HCT116 (cell line): ENCODE results near the gene HCFC1.
"Not testable (repeated sequence)": the region's sequence is repeated elsewhere in the genome, so short reads cannot be mapped to it uniquely, and the experiment has no call there.

Source experiments
- CBX3 ChIP-seq: IDR thresholded peaks from 2 replicates; pipeline ENCODE4 v1.6.1; 2012; ENCODE audit warnings: low read depth
- CEBPB ChIP-seq: IDR thresholded peaks from 2 replicates; pipeline ENCODE4 v1.6.1; 2012; ENCODE audit warnings: low read depth
- POLR2A ChIP-seq: IDR thresholded peaks from 2 replicates; pipeline ENCODE4 v1.7.0; 2011; ENCODE audit warnings: borderline replicate concordance; ENCODE audit not compliant: insufficient read depth, insufficient read length; ENCODE audit errors: extremely low read depth
- POLR2AphosphoS5 ChIP-seq: IDR thresholded peaks from 2 replicates; pipeline ENCODE4 v1.6.1; 2011; ENCODE audit warnings: mild to moderate bottlenecking, low read depth, low read length, moderate library complexity
- SIN3A ChIP-seq: IDR thresholded peaks from 2 replicates; pipeline ENCODE4 v1.6.1; 2012; ENCODE audit warnings: low read depth
- ZBTB33 ChIP-seq: IDR thresholded peaks from 2 replicates; pipeline ENCODE4 v1.6.1; 2011; ENCODE audit warnings: mild to moderate bottlenecking, low read length, moderate library complexity; ENCODE audit not compliant: insufficient replicate concordance; ENCODE audit errors: extremely low read depth
- TF ChIP-seq, protein P1 (sequence below), 3 experiments: fragments of 200-600 bp in 1 of 3; sonication (generic) in 1 of 3; IDR thresholded peaks in 2 of 3; conservative IDR thresholded peaks in 1 of 3; 2 replicates each; pipeline ENCODE4 v1.5.1; 2012 to 2017; ENCODE audit warnings: low read depth in 2 of 3, low read length in 2 of 3, antibody characterized with exemption in 1 of 3, borderline replicate concordance in 1 of 3, control low read depth in 1 of 3, mild to moderate bottlenecking in 1 of 3, mixed read lengths in 1 of 3, mixed run types in 1 of 3, moderate library complexity in 1 of 3; ENCODE audit not compliant: insufficient read depth in 1 of 3
- TF ChIP-seq, protein P2 (sequence below): IDR thresholded peaks from 2 replicates; pipeline ENCODE4 v1.6.1; 2012
- TF ChIP-seq, protein P3 (sequence below): IDR thresholded peaks from 2 replicates; pipeline ENCODE4 v1.6.1; 2012; ENCODE audit warnings: low read depth

DNA sequence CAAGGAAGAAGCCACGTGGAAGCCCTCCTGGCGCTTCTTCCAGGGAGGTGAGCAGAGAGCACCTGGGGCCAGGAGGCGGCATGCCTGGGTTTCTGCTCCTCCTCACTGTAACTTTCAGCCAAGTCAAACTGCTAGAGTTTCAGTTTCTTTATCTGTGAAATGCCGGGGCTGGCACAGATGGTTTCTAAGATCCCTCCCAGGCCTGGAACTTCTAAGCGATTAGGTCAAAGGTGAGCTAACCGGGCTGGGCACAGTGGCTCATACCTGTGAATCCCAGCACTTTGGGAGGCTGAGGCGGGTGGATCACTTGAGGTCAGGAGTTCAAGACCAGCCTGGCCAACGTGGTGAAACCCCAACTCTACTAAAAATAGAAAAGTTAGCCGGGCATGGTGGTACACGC is 8.8 kb upstream of the HCFC1 start:
- not testable (repeated sequence) for TF ChIP-seq ZBTB33, SIN3A, POLR2AphosphoS5, CEBPB, POLR2A, CBX3
- TF ChIP-seq, protein P1, sequence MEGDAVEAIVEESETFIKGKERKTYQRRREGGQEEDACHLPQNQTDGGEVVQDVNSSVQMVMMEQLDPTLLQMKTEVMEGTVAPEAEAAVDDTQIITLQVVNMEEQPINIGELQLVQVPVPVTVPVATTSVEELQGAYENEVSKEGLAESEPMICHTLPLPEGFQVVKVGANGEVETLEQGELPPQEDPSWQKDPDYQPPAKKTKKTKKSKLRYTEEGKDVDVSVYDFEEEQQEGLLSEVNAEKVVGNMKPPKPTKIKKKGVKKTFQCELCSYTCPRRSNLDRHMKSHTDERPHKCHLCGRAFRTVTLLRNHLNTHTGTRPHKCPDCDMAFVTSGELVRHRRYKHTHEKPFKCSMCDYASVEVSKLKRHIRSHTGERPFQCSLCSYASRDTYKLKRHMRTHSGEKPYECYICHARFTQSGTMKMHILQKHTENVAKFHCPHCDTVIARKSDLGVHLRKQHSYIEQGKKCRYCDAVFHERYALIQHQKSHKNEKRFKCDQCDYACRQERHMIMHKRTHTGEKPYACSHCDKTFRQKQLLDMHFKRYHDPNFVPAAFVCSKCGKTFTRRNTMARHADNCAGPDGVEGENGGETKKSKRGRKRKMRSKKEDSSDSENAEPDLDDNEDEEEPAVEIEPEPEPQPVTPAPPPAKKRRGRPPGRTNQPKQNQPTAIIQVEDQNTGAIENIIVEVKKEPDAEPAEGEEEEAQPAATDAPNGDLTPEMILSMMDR (IDR thresholded peaks at IDR 0.05 in 2 of 3, conservative IDR thresholded peaks at IDR 0.05 in 1 of 3; ENCODE audit: borderline replicate concordance in 1 of 3, insufficient read depth in 1 of 3, low read depth in 2 of 3, low read length in 2 of 3) = not testable (repeated sequence)
- TF ChIP-seq, protein P2, sequence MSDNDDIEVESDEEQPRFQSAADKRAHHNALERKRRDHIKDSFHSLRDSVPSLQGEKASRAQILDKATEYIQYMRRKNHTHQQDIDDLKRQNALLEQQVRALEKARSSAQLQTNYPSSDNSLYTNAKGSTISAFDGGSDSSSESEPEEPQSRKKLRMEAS = not testable (repeated sequence)
- TF ChIP-seq, protein P3, sequence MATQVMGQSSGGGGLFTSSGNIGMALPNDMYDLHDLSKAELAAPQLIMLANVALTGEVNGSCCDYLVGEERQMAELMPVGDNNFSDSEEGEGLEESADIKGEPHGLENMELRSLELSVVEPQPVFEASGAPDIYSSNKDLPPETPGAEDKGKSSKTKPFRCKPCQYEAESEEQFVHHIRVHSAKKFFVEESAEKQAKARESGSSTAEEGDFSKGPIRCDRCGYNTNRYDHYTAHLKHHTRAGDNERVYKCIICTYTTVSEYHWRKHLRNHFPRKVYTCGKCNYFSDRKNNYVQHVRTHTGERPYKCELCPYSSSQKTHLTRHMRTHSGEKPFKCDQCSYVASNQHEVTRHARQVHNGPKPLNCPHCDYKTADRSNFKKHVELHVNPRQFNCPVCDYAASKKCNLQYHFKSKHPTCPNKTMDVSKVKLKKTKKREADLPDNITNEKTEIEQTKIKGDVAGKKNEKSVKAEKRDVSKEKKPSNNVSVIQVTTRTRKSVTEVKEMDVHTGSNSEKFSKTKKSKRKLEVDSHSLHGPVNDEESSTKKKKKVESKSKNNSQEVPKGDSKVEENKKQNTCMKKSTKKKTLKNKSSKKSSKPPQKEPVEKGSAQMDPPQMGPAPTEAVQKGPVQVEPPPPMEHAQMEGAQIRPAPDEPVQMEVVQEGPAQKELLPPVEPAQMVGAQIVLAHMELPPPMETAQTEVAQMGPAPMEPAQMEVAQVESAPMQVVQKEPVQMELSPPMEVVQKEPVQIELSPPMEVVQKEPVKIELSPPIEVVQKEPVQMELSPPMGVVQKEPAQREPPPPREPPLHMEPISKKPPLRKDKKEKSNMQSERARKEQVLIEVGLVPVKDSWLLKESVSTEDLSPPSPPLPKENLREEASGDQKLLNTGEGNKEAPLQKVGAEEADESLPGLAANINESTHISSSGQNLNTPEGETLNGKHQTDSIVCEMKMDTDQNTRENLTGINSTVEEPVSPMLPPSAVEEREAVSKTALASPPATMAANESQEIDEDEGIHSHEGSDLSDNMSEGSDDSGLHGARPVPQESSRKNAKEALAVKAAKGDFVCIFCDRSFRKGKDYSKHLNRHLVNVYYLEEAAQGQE = not testable (repeated sequence)
